HG03135 (cell line): Measurements from ENCODE around the gene SYNJ2.

Source experiments
- ATAC-seq: cut with Tn5 transposase; IDR thresholded peaks from one replicate; pipeline ENCODE4 v1.9.1; 2021; ENCODE audit warnings: mild to moderate bottlenecking, moderate library complexity; ENCODE audit not compliant: unreplicated experiment

Gene SYNJ2

GRCh38 chr6:158026901-158027589 is 45.4 kb downstream of the SYNJ2 start:
- ATAC-seq = no peak

GRCh38 chr6:158027590-158028285 is 46.1 kb downstream of the SYNJ2 start:
- no peak for ATAC-seq

GRCh38 chr6:158028421-158028820 is 46.8 kb downstream of the SYNJ2 start:
- no peak for ATAC-seq

GRCh38 chr6:158028876-158029275 is 47.2 kb downstream of the SYNJ2 start:
- no peak for ATAC-seq

- ATAC-seq = no peak
These were observed 48.1 kb downstream of the SYNJ2 start for GRCh38 chr6:158029668-158030230.

GRCh38 chr6:158030380-158031300 is 49.0 kb downstream of the SYNJ2 start:
- no peak for ATAC-seq

GRCh38 chr6:158031381-158032353 is 50.0 kb downstream of the SYNJ2 start:
- no peak for ATAC-seq

GRCh38 chr6:158032354-158032733 is 50.7 kb downstream of the SYNJ2 start:
- no peak for ATAC-seq

GRCh38 chr6:158033077-158033750 is 51.6 kb downstream of the SYNJ2 start:
- ATAC-seq = no peak

- ATAC-seq = no peak
These were observed 52.4 kb downstream of the SYNJ2 start for GRCh38 chr6:158033751-158034702.

GRCh38 chr6:158036261-158036660 is 54.6 kb downstream of the SYNJ2 start:
- no peak for ATAC-seq

- ATAC-seq = no peak
These were observed 55.4 kb downstream of the SYNJ2 start for GRCh38 chr6:158037021-158037420.

- no peak for ATAC-seq
These were observed 56.1 kb downstream of the SYNJ2 start for GRCh38 chr6:158037771-158038170.

GRCh38 chr6:158038291-158039177 is 56.9 kb downstream of the SYNJ2 start:
- ATAC-seq = no peak

GRCh38 chr6:158039178-158039557 is 57.5 kb downstream of the SYNJ2 start:
- ATAC-seq = no peak

- no peak for ATAC-seq
These were observed 57.9 kb downstream of the SYNJ2 start for GRCh38 chr6:158039571-158040050.
